GM11168 (cell line): ENCODE data around the gene ANKS1B.
"Not testable (repeated sequence)": the region's sequence is repeated elsewhere in the genome, so short reads cannot be mapped to it uniquely, and the experiment has no call there.

Source experiments
- in situ Hi-C: fragments of 300-500 bp; cut with MboI; formaldehyde crosslinking; loops from one replicate; pipeline ENCODE4 v1.12.0; 2022; ENCODE audit warnings: low sequenced_read_pairs; ENCODE audit not compliant: unreplicated experiment

ANKS1B gene

DNA sequence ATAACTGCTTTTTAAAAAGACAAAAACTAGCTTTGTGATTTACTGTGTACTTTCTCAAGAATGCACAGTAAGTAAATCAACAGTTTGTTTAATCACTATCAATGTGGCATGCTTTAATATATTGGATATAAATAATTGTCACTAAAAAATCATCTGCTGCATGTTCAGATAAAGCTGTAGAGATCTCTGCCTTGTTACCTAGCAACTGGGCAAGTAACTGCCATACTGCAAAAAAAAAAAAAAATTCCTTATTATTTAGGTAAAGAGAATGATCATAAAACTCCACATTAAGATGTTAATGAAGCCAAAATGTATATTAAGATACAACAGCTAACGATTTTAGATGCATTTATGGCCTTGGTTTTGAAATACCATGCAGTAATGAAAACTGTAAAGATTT lies 1102.2 kb downstream of the ANKS1B start:
- in situ Hi-C loops = no loop called here

- in situ Hi-C loops = no loop called here
These were observed 1111.0 kb downstream of the ANKS1B start for GRCh38 chr12:98873776-98874175.

- in situ Hi-C loops = no loop called here
These were observed 1114.2 kb downstream of the ANKS1B start for GRCh38 chr12:98870504-98870903.

- in situ Hi-C loops = no loop called here
These were observed 1114.7 kb downstream of the ANKS1B start for GRCh38 chr12:98869886-98870503.

DNA sequence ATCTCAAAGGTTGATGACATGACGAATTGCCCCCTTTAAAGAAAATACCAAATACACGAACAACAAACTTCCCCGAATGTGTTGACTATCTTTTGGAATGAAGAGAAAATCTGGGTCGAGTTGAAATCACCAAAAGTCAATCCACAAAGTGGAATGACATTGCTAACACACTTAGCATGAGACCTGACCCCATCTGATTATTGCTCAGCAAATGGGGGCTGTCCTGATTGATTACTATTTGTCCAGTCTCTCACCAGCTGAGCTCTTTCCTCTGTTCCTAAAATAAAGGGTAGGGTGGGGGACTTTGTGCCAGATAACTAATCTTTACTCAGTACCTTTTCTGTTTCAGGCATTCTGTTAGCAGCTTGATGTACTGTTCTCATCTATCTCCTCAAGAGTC lies 1116.2 kb downstream of the ANKS1B start:
- in situ Hi-C loops = no loop called here

DNA sequence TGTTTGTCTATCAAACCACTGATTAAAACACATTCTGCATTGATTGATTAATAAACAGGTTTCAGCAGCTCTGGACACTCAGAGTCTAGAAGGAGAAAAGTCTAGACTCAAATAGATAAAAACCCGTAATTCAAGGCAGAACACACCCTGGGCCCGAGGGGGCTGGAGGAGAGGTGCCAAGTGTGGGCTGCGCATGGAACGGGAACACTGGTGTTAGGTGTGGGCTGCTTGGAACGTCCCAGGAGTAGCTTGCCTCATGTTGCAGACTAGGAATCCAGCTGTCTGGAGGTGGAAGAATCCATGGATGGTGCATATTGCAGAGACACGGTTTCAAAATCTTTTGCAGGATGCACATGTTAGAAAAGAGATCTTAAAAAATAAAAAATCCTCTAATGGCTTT lies 1116.7 kb downstream of the ANKS1B start:
- in situ Hi-C loops = no loop called here

GRCh38 chr12:98864363-98864762 lies 1120.4 kb downstream of the ANKS1B start:
- in situ Hi-C loops = no loop called here

DNA sequence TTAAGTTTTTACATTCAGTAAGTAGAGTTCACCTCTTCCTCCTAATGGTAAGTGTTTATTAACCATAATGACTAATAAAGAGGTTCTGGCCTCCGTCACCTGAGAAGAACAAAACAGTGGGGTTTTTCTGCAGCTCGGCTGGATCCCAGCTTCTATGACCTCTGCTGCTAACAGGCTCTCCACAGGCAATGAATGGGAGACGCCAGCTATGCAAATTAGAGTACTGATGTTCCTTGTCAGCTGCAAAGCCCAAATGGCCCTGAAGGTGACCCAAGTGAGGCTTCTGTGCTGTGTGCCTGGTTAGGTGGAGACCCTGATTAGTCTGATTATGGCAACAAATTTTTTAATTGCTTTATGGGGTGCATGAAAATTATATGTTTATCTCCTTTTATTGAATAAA lies 1121.6 kb downstream of the ANKS1B start:
- in situ Hi-C loops = no loop called here

DNA sequence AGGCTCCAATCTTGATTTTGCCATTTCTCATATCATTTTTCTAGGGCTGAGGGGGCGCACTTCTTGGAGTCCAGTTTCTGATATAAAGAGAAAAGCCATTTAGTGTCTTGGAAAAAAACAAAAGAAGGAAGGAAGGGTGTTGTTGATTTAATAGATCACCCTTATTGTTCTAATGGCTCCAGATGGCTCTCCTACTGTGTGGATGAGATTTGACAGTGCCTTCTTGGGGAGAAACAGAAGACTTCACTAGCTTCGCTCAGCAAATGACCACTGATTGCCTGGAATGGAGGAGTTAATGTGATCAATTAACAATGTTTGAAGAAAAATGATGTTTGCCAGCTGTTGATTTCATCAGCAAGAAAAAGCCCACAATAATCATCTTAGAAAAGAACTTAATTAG lies 1123.5 kb downstream of the ANKS1B start:
- in situ Hi-C loops = no loop called here

DNA sequence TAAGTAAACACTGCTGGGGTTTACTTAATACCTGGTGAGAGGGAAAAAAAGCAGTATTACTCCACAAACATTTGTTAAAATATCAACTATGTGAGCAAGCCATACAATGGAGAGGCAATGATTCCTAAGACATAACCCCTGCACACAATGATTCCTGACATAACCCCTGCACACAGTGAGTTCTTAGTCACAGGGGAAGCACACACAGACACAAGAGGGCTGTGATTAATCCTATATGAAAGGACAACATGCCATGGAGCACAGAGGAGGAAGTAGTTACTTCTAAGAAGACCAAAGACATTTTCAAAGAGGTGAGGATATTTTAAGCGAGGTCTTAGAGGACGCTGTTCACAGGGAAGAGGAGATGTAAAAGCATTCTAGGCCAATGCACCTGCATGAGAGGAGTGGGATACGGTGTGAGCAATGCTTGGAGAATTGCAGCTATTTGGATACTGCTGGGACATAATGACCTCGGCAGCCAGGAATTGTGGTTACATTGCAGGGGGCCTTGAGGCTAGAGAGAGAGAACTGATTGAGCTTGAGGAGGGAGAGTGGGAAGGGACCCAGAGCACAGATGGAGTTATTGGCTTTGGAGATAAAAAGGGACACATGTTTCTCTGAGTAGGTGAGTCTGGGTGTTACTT lies 1127.7 kb downstream of the ANKS1B start:
- in situ Hi-C loops = no loop called here

GRCh38 chr12:98852181-98852580 lies 1132.6 kb downstream of the ANKS1B start:
- in situ Hi-C loops = no loop called here

DNA sequence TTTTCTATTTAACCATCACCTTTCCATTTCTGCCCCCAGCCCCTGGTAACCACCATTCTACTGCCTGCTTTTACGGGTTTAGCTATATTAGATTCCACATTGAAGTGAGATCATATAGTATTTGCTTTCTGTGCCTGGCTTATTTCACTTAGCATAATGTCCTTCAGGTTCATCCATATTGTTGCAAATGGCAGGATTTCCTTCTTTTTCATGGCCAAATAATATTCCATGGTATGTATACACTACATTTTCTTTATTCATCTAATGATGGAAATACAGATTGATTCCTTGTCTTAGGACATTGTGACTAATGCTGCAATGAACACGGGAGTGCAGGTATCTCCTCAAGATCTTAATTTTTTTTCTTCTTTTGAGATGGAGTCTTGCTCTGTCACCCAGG lies 1137.5 kb downstream of the ANKS1B start:
- in situ Hi-C loops = no loop called here

DNA sequence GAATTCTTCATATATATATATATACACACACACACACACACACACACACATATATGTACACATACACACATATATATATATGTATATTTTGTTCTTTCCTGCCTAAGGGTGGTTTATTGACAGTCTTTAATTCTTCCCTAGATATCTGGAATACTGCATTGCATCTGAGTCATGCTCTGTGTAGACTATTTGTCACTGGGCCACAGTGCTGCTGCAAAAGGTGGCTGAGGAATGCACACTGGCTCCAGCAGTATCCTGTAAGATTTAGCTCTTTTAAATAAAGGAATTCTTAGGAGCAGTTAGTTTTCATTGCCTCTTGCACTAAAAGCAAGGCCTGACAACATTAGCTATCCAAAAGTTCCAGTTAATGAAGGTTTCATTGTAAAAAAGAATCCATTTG lies 1138.8 kb downstream of the ANKS1B start:
- in situ Hi-C loops = no loop called here

GRCh38 chr12:98840325-98840724 lies 1144.4 kb downstream of the ANKS1B start:
- in situ Hi-C loops = no loop called here

DNA sequence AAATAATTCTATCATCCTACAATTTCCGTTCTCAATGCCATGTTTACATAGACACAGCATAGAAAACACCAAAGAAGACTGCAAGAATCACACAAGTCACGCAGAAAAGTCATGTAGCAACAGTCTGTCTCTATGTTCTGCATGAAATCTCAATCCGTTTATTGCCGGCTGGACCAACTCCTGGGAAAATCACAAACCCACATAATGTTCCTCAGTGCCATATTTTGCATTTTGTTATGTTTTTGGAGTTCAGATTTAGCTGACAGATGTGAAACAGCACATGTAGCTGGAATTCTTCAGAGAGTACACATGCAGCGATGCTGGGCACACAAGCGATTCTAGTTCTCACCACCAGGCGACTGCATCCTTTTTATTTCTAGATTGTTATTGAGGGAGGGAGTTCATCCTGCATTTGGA lies 1146.5 kb downstream of the ANKS1B start:
- in situ Hi-C loops = no loop called here

DNA sequence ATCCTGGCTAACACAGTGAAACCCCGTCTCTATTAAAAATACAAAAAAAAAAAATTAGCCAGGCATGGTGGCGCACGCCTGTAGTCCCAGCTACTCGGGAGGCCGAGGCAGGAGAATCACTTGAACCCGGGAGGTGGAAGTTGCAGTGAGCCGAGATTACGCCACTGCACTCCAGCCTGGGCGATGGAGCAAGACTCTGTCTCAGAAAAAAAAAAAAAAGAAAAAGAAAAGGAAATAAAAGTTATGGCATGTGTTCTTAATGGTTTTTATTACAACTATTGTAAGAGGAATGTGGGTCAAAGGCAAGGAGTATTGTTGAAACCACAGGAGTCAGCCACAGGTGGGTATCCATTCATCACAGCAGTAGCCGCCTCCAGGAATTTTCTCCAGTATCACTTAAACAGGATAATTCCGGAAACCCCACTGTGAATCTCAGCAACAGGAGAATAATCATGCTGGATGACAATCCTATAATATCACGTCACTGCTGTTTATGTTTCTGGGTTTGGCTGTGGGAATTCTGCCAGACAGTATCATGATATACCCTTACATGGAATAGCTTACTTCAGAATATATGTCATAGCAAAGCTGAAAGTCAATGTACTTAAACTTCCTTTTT lies 1147.5 kb downstream of the ANKS1B start:
- in situ Hi-C loops = not testable (repeated sequence)

DNA sequence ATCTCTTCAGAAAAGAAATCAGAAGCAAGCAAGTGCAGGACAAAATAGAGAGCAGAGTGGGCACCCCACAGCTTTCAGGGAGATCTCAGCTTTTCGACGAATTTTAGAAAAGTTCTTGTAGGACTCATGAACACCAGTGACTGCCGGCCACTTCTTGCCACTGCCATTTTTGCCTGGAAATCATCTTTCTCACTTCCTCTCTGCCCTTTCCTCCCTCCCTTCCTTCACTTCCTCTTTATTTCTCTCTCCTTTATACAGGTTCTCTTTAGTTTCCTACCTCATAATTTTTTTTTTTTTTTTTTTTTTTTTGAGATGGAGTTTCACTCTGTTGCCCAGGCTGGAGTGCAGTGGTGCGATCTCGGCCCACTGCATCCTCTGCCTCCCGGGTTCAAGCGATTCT lies 1154.1 kb downstream of the ANKS1B start:
- in situ Hi-C loops = no loop called here

DNA sequence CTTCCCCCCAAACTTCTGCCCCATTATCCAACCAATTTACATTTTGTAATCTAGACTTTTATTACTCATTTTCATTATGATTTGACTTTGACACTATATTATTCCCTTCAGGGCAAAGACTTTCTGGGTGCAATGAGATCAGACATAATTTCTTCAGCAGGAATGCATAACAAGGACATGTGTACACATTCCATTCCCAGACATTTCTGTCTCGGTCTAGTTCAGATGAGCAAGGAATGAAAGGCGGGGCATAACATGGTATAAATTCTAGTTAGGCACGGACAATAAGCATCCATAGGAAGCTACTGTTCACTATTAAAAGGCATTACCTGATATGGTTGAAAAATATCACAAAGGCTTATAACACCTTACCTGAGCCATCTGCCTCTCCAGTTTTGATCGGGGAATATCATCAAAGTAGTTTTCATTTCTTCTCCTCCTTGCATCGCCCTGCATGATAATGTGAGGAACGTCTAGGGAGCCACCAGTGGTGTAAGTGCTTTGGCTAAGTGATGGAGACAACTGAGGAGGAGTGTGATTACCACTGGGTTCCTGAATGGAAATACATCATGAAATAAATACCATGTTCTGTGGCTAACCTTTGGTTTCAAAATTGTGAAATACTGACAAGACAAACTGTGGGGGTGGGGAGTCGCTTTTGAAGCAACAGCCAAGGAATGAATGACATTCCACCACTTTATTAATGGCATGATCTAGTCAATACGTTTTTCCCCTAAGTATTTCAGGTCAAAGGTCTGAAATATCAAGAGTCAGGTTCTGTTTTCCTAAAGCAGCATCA lies 1155.7 kb downstream of the ANKS1B start:
- in situ Hi-C loops = no loop called here

DNA sequence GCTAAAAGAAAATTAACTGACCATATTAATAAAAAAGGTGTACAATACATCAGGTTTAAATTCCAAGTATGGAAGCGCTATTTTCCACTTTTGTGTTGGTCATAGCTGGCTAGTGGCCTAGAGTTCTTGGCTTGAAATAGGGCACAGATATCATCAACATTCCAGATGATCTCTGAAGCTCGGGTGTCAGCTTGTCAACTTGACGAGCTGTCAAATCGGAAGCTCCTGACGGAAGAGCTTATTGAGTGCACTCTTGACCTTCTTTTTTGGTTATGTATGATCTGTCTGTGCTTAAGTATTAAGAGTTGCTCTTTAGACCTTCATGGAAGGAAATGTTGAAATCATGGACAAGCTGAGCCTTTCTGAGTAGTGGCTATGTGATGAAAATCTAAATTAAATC lies 1161.7 kb downstream of the ANKS1B start:
- in situ Hi-C loops = no loop called here

DNA sequence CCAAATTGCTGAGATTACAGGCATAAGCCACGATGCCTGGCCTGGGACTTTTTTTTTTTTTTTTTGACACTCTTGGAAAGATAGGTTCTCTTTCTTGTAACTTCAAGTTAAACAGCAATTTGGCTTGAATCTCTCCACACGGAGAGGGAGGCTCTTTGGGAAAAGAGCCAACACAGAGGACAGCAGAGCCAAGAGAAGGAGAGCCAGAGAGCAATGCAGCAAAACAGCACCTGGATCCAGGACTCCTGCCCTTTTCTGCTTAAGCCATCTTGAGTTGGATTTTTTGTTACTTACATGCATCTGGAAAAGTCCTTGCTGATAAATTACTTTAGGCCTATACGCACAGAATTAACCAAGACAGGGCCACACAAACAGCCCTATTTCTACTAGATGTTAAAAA lies 1162.9 kb downstream of the ANKS1B start:
- in situ Hi-C loops = no loop called here

DNA sequence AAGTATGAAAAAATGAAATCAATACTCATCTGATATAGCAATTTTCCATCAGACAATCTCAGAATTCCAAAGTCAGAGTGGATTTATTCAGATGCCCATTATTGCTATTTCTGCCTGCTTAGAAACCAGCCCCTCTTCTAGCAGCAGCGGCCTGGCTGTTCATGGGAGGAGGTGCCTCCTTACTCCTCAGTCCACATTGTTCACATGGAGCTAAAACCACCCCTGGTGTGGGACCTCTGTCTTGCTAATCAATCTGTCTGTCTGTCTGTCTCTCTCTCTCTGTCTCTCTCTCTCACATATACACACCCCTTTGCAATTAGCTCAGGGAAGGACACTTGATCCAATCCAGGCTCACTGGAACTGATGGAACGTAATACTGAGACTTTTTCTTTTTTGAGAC lies 1163.5 kb downstream of the ANKS1B start:
- in situ Hi-C loops = no loop called here
